GM12874 (cell line): ENCODE results near the gene MCM3AP.

Source experiments
- CTCF ChIP-seq: IDR thresholded peaks from 2 replicates; pipeline ENCODE4 v1.5.1; 2011; ENCODE audit warnings: low read depth, mild to moderate bottlenecking, control low read depth, low read length, moderate library complexity; ENCODE audit not compliant: insufficient read depth

MCM3AP gene

GRCh38 chr21:46253610-46254124 is 31.7 kb downstream of the MCM3AP start:
- TF ChIP-seq CTCF = no peak

- no peak for TF ChIP-seq CTCF
Measured at GRCh38 chr21:46252840-46253239, 32.6 kb downstream of the MCM3AP start.

- no peak for TF ChIP-seq CTCF
Measured at GRCh38 chr21:46250146-46250725, 35.2 kb downstream of the MCM3AP start.

- TF ChIP-seq CTCF = no peak
Measured at GRCh38 chr21:46248827-46249226, 36.6 kb downstream of the MCM3AP start.

GRCh38 chr21:46248422-46248782 is 37.0 kb downstream of the MCM3AP start:
- no peak for TF ChIP-seq CTCF

GRCh38 chr21:46247699-46248421 is 37.6 kb downstream of the MCM3AP start:
- TF ChIP-seq CTCF = no peak

- no peak for TF ChIP-seq CTCF
Measured at GRCh38 chr21:46246345-46246744, 39.1 kb downstream of the MCM3AP start.
